Hepatocyte (in vitro differentiated cells): ENCODE results near the gene EPS8L3.

Experiments
- CTCF ChIP-seq: fragments of 200-600 bp; sonication (generic); IDR thresholded peaks from 2 replicates; pipeline ENCODE4 v1.5.1; 2016; ENCODE audit warnings: antibody characterized with exemption, mild to moderate bottlenecking; ENCODE audit not compliant: poor library complexity
- EZH2 ChIP-seq: fragments of 200-600 bp; sonication (generic); IDR thresholded peaks from 2 replicates; pipeline ENCODE4 v1.6.1; 2016; ENCODE audit warnings: antibody characterized with exemption, mild to moderate bottlenecking, borderline replicate concordance

- TF ChIP-seq EZH2 (no peak), CTCF (no peak)
Observed at GRCh38 chr1:109789551-109790180, 25.9 kb upstream of the EPS8L3 start.
